Measurements from ENCODE around the gene IGHMBP2.

- TF ChIP-seq CTCF (IDR thresholded peaks at IDR 0.05) (no peak), POLR2A (IDR thresholded peaks at IDR 0.05) (no peak), POLR2AphosphoS5 (IDR thresholded peaks at IDR 0.05) (no peak), EP300 (IDR thresholded peaks at IDR 0.05; ENCODE audit: low read depth) (no peak)
Measured at GRCh38 chr11:68905421-68906360, 2.0 kb downstream of the IGHMBP2 start.
